ENCODE data around the gene SPATA9.

Gene SPATA9

GRCh38 chr5:95615164-95615467 lies 67.7 kb downstream of the SPATA9 start:
- FAIRE-seq = no peak

DNA sequence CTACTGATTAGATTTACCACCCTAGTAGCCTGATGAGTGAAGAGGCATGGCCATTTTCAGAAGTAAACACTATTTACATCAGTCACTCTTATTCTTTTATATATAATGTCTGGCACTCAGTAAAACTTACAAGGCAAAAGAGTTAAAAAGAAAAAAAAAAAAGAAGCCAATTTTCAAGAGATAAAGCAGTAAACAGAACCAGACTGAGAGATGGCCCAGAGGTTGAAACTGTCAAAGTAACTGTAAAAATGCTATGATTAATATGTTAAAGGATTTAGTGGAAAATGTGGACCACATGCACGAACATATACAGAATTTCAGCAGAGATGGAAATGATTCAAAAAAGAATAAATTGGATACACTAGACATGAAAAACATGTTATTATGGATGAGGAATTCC lies 69.3 kb downstream of the SPATA9 start:
- FAIRE-seq = no peak

DNA sequence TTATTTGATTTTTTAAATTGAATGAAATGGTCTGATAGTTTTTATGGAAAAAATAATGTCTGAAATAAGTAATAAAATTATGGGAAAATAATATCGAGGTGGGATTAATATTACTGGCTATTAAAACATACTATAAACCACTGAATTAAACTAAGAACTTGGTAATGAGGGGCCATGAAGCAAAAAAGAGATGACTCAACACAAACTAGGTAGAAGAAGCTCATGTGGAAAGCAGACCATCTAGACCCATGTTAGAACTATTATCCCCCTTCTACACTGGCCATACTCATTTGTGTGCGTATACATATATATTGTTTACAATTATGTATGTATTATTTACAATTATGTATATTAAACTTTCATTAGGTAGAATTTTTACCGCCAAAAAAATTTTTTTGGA lies 71.4 kb downstream of the SPATA9 start:
- no peak for FAIRE-seq

GRCh38 chr5:95610546-95610945 lies 72.2 kb downstream of the SPATA9 start:
- no peak for FAIRE-seq

- FAIRE-seq = no peak
Measured at GRCh38 chr5:95609711-95610110, 73.1 kb downstream of the SPATA9 start.
